HEK293 (cell line): ENCODE data around the gene TMOD4.

Source experiments
- CTCF ChIP-seq: fragments of 450-650 bp; formaldehyde crosslinking; IDR thresholded peaks from 2 replicates; pipeline ENCODE4 v1.5.1; 2016; ENCODE audit warnings: missing biosample characterization, missing genetic modification characterization
- EGR2 ChIP-seq: fragments of 450-650 bp; formaldehyde crosslinking; IDR thresholded peaks from 2 replicates; pipeline ENCODE4 v1.5.1; 2016; ENCODE audit warnings: low read depth, missing biosample characterization, missing genetic modification characterization
- ZNF157 ChIP-seq: fragments of 450-650 bp; formaldehyde crosslinking; IDR thresholded peaks from 2 replicates; pipeline ENCODE4 v1.5.1; 2016; ENCODE audit warnings: missing biosample characterization, missing genetic modification characterization
- ZNF174 ChIP-seq: fragments of 450-650 bp; formaldehyde crosslinking; IDR thresholded peaks from 2 replicates; pipeline ENCODE4 v1.5.0; 2017; ENCODE audit warnings: missing biosample characterization, mild to moderate bottlenecking, missing genetic modification characterization
- ZNF248 ChIP-seq: fragments of 450-650 bp; formaldehyde crosslinking; IDR thresholded peaks from 2 replicates; pipeline ENCODE4 v1.5.1; 2017; ENCODE audit warnings: missing biosample characterization, missing genetic modification characterization
- ZNF274 ChIP-seq, 2 experiments: fragments of 200-500 bp in 1 of 2; fragments of 450-650 bp in 1 of 2; sonication (Bioruptor generic) in 1 of 2; formaldehyde crosslinking in 1 of 2; IDR thresholded peaks; 2 replicates each; pipeline versions ENCODE4 v1.5.1 to v1.6.1; 2014 to 2016; ENCODE audit warnings: borderline replicate concordance in 1 of 2, inconsistent platforms in 1 of 2, low read length in 1 of 2, missing biosample characterization in 1 of 2, missing genetic modification characterization in 1 of 2
- ZNF660 ChIP-seq: fragments of 450-650 bp; IDR thresholded peaks from 2 replicates; pipeline ENCODE4 v1.5.1; 2018; ENCODE audit warnings: missing biosample characterization, mild to moderate bottlenecking, missing genetic modification characterization

- TF ChIP-seq CTCF (tag by site-specific recombination), result no peak
- TF ChIP-seq ZNF157 (tag by site-specific recombination), result no peak
- no peak for TF ChIP-seq ZNF174 (tag by site-specific recombination)
- no peak for TF ChIP-seq ZNF660 (tag by site-specific recombination)
- TF ChIP-seq ZNF248 (tag by site-specific recombination), result no peak
- no peak for TF ChIP-seq EGR2 (tag by site-specific recombination)
- TF ChIP-seq ZNF274 (IDR thresholded peaks at IDR 0.05; ENCODE audit: low read length), result no peak
- no peak for TF ChIP-seq ZNF274 (tag by site-specific recombination; IDR thresholded peaks at IDR 0.05; ENCODE audit: borderline replicate concordance)
Observed at GRCh38 chr1:151158751-151159251, 17.0 kb downstream of the TMOD4 start.
